OCI-LY1 (cell line): ENCODE measurements around the gene ZSWIM8.

Experiments
- H2AFZ ChIP-seq: fragments of 200-600 bp; sonication (generic), shearing (Covaris generic); 2 replicates; pipeline ENCODE4 v1.6.0; 2014; ENCODE audit warnings: antibody characterized with exemption, mild to moderate bottlenecking, low read length
- H3F3A ChIP-seq: fragments of 200-600 bp; sonication (generic), shearing (Covaris generic); 2 replicates; pipeline ENCODE4 v1.6.0; 2014; ENCODE audit warnings: mild to moderate bottlenecking, antibody characterized with exemption, low read length, moderate library complexity; ENCODE audit not compliant: insufficient read depth
- H3K27ac ChIP-seq: fragments of 200-600 bp; sonication (generic); 2 replicates; pipeline ENCODE4 v1.5.1; 2014; ENCODE audit warnings: low read length, mixed run types, mild to moderate bottlenecking, low read depth; ENCODE audit not compliant: poor library complexity, severe bottlenecking
- H3K27me3 ChIP-seq: fragments of 200-600 bp; sonication (generic); 2 replicates; pipeline ENCODE4 v1.6.0; 2014; ENCODE audit warnings: antibody characterized with exemption, mild to moderate bottlenecking, low read length, moderate library complexity; ENCODE audit not compliant: insufficient read depth
- H3K36me3 ChIP-seq: fragments of 200-600 bp; sonication (generic); 2 replicates; pipeline ENCODE4 v1.6.1; 2014; ENCODE audit warnings: mild to moderate bottlenecking, antibody characterized with exemption, low read length, moderate library complexity, mixed read lengths; ENCODE audit not compliant: insufficient read depth
- H3K4me1 ChIP-seq: fragments of 200-600 bp; sonication (generic); 2 replicates; pipeline ENCODE4 v1.5.1; 2014; ENCODE audit warnings: mild to moderate bottlenecking, low read length, moderate library complexity; ENCODE audit not compliant: insufficient read depth, severe bottlenecking
- H3K4me2 ChIP-seq: fragments of 200-600 bp; sonication (generic), shearing (Covaris generic); 2 replicates; pipeline ENCODE4 v1.6.1; 2014; ENCODE audit warnings: low read length
- H3K4me3 ChIP-seq: fragments of 200-600 bp; sonication (generic); 2 replicates; pipeline ENCODE4 v1.5.1; 2014; ENCODE audit warnings: low read length, low read depth, mild to moderate bottlenecking, mixed read lengths; ENCODE audit not compliant: poor library complexity, severe bottlenecking
- H3K79me2 ChIP-seq: fragments of 200-600 bp; shearing (Covaris generic); 2 replicates; pipeline ENCODE4 v1.6.1; 2016; ENCODE audit warnings: mixed run types, low read length, mixed read lengths; ENCODE audit not compliant: insufficient read depth
- H3K9ac ChIP-seq: fragments of 200-600 bp; sonication (generic), shearing (Covaris generic); 2 replicates; pipeline ENCODE4 v1.6.1; 2014; ENCODE audit warnings: mild to moderate bottlenecking, low read length, mixed read lengths
- H3K9me2 ChIP-seq: fragments of 200-600 bp; sonication (generic), shearing (Covaris generic); 2 replicates; pipeline ENCODE4 v1.6.1; 2014; ENCODE audit warnings: low read depth, mild to moderate bottlenecking, low read length, mixed read lengths
- H3K9me3 ChIP-seq: fragments of 200-600 bp; shearing (Covaris generic); 2 replicates; pipeline ENCODE4 v1.6.1; 2014; ENCODE audit warnings: low read length, mixed read lengths
- H4K20me1 ChIP-seq: fragments of 200-600 bp; sonication (generic), shearing (Covaris generic); 2 replicates; pipeline ENCODE4 v1.6.0; 2016; ENCODE audit warnings: mild to moderate bottlenecking, low read length; ENCODE audit not compliant: insufficient read depth
- EZH2 ChIP-seq: fragments of 200-600 bp; sonication (generic), shearing (Covaris generic); IDR thresholded peaks from 2 replicates; pipeline ENCODE4 v1.8.0; 2017; ENCODE audit warnings: borderline replicate concordance, mixed run types, mild to moderate bottlenecking, antibody characterized with exemption, low read length, moderate library complexity, mixed read lengths
- TF ChIP-seq, protein P1 (sequence below): fragments of 200-600 bp; sonication (generic), shearing (Covaris generic); IDR thresholded peaks from 2 replicates; pipeline ENCODE4 v1.5.1; 2017; ENCODE audit warnings: mild to moderate bottlenecking, antibody characterized with exemption, low read length, moderate library complexity, mixed read lengths

ZSWIM8 gene

DNA sequence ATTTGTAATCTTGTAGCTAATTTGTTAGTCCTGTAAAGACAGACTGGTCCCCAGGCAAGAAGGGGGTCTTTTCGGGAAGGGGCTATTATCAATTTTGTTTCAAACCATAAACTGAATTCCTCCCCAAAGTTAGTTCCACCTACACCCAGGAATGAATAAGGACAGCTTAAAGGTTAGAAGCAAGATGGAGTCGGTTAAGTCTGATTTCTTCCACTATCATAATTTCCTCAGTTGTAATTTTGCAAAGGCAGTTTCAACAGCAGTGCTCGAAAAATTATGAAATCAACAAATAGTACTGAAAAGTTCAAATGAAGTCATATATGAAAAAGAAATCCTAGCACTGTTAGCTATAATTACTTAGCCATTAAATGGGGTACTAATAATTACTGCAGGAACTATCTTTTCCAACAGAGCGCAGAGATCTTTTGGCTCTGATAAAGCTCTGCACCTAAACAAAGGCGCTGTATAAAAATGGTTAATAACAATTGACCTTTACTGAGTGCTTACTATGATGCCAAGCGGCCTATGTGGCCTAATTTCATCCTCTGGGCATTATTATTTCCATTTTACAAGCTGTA is 42.0 kb upstream of the ZSWIM8 start:
- H3K9me2 ChIP-seq: no peaks in the 10 kb centered on the region
- H3K9ac ChIP-seq: peak overlapping the region; percentile 96
- peak overlapping the region; percentile 81 for H3K27ac ChIP-seq
- peaks cover 27% of the 10 kb centered on the region for H3K79me2 ChIP-seq
- peaks cover 23% of the 10 kb centered on the region for H3K4me1 ChIP-seq
- no peaks in the 10 kb centered on the region for H4K20me1 ChIP-seq
- TF ChIP-seq, protein P1, sequence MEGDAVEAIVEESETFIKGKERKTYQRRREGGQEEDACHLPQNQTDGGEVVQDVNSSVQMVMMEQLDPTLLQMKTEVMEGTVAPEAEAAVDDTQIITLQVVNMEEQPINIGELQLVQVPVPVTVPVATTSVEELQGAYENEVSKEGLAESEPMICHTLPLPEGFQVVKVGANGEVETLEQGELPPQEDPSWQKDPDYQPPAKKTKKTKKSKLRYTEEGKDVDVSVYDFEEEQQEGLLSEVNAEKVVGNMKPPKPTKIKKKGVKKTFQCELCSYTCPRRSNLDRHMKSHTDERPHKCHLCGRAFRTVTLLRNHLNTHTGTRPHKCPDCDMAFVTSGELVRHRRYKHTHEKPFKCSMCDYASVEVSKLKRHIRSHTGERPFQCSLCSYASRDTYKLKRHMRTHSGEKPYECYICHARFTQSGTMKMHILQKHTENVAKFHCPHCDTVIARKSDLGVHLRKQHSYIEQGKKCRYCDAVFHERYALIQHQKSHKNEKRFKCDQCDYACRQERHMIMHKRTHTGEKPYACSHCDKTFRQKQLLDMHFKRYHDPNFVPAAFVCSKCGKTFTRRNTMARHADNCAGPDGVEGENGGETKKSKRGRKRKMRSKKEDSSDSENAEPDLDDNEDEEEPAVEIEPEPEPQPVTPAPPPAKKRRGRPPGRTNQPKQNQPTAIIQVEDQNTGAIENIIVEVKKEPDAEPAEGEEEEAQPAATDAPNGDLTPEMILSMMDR: no peak
- no peak for TF ChIP-seq EZH2
- H3F3A ChIP-seq: no peaks in the 10 kb centered on the region
- H3K27me3 ChIP-seq: no peaks in the 10 kb centered on the region
- H3K4me3 ChIP-seq: peak overlapping the region; percentile 92
- H3K9me3 ChIP-seq: no peaks in the 10 kb centered on the region
- peak overlapping the region; percentile 92 for H3K4me2 ChIP-seq
- H3K36me3 ChIP-seq: peaks cover 8% of the 10 kb centered on the region; the same call in 1 of the 2 replicates
- no peak overlapping the region for H2AFZ ChIP-seq

DNA sequence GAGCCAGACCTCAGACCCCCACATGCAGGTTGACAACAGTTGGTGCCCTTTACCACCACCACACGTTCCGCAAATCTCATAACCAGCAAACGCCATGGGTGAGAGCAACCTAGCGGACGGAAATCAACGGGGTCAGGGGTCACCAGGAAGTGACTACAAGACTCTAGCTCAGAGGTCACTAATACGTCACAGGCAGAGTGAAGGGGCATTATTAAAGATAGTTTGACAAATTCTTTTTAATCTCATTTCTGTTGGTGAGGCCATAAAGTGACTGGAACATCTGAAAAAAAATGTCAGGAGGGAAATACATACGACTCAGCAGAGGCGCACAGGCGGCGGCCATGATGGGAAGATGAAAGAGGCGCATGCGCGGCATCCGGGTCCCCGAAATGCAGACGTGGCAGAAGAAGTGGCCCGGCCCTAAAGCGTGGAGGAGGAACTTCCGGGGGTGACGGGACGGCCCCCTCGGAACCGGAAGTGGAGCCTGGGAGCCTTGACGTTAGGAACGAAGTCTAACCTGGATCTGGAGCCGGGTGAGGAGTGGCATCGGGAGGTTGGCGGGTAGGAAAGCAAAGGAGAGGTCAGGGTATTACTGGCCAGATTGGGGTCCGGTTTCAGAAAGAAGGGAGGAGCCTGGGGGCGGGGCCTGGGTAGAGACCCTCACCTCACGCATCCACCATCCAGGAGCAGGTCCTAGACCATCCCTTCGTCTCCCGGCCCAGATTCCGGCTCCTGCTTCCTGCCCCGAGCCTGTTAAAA is 41.3 kb upstream of the ZSWIM8 start, which contains the start of gene SEC24C:
Gene SEC24C (plus strand): TSS at position 468 of the 759 bp plus-strand sequence. CDS start 2,461 bp downstream, outside the sequence.
- Histone ChIP-seq H3K4me3 (peak within 1 kb of the TSS; percentile 92), H3K9ac (peak within 1 kb of the TSS; percentile 96), H3K4me2 (peak within 1 kb of the TSS; percentile 92), H3K79me2 (peaks cover 27% of the 10 kb centered on the region), H3K9me3 (no peaks in the 10 kb centered on the region), H3K36me3 (peaks cover 11% of the 10 kb centered on the region), H3F3A (no peaks in the 10 kb centered on the region), H3K27me3 (no peaks in the 10 kb centered on the region), H2AFZ (no peak within 1 kb of the TSS), H4K20me1 (no peaks in the 10 kb centered on the region), H3K27ac (peak within 1 kb of the TSS; percentile 81), H3K4me1 (peaks cover 23% of the 10 kb centered on the region), H3K9me2 (no peaks in the 10 kb centered on the region)
- TF ChIP-seq, protein P1: peak; percentile 10; the same call in 1 of the 2 replicates
- no peak for TF ChIP-seq EZH2

DNA sequence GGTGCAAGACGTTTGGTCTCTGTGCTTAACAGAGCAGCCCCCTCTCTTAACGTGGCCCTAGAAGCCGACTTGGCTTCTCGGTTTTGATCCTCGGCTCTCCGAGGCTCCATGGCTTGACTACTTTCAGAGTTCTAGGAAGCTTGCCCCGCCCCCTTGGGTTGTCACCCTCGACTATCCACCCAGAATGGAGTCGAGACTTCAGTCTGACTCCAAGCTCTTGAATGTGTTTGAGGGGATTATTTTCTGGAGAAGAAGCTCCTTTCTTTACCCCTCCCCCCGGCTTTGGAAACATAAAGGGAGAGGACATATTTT is 40.8 kb upstream of the ZSWIM8 start:
- Histone ChIP-seq H3K4me1 (peaks cover 23% of the 10 kb centered on the region), H3K4me3 (peak overlapping the region; percentile 92), H3K27me3 (no peaks in the 10 kb centered on the region), H4K20me1 (no peaks in the 10 kb centered on the region), H3K9me3 (no peaks in the 10 kb centered on the region), H3K9me2 (no peaks in the 10 kb centered on the region), H3K36me3 (peaks cover 17% of the 10 kb centered on the region), H3K79me2 (peaks cover 27% of the 10 kb centered on the region), H3K9ac (peak overlapping the region; percentile 96), H2AFZ (no peak overlapping the region), H3F3A (no peaks in the 10 kb centered on the region), H3K27ac (peak overlapping the region; percentile 81), H3K4me2 (peak overlapping the region; percentile 92)
- TF ChIP-seq, protein P1: no peak
- TF ChIP-seq EZH2: no peak
